Mesenchymal stem cell (in vitro differentiated cells and primary cell): Measurements from ENCODE around the gene CCDC9.

ENCODE experiments used
- DNase-seq: peaks from one replicate; pipeline ENCODE4 v3.0.0-alpha.2; 2013
- H2AFZ ChIP-seq: one replicate; pipeline ENCODE4 v1.6.1; 2013; ENCODE audit warnings: low read depth, mild to moderate bottlenecking, control low read depth, inconsistent platforms, low read length, moderate library complexity
- H2AK5ac ChIP-seq: 2 replicates; pipeline ENCODE4 v1.6.1; 2013; ENCODE audit warnings: low read length, moderate library complexity, mild to moderate bottlenecking, inconsistent platforms; ENCODE audit not compliant: severe bottlenecking
- H2BK120ac ChIP-seq: one replicate; pipeline ENCODE4 v1.6.1; 2013; ENCODE audit warnings: low read depth, mild to moderate bottlenecking, inconsistent platforms, low read length, moderate library complexity
- H2BK12ac ChIP-seq, 2 experiments: one replicate each; pipeline ENCODE4 v1.6.1; 2013; ENCODE audit warnings: inconsistent platforms in 2 of 2, low read length in 2 of 2, mild to moderate bottlenecking in 2 of 2, moderate library complexity in 2 of 2, control low read depth in 1 of 2
- H2BK15ac ChIP-seq: one replicate; pipeline ENCODE4 v1.6.1; 2013; ENCODE audit warnings: mild to moderate bottlenecking, low read depth, inconsistent platforms; ENCODE audit not compliant: poor library complexity, severe bottlenecking
- H2BK5ac ChIP-seq: 2 replicates; pipeline ENCODE4 v1.6.1; 2013; ENCODE audit warnings: low read depth, mild to moderate bottlenecking, low read length, control low read depth, inconsistent platforms; ENCODE audit not compliant: poor library complexity, severe bottlenecking
- H3K14ac ChIP-seq, 2 experiments: one replicate each; pipeline ENCODE4 v1.6.1; 2013; ENCODE audit warnings: inconsistent platforms in 2 of 2, low read length in 2 of 2, control low read depth in 1 of 2, mild to moderate bottlenecking in 1 of 2, moderate library complexity in 1 of 2
- H3K18ac ChIP-seq, 2 experiments: one replicate each; pipeline ENCODE4 v1.6.1; 2013; ENCODE audit warnings: inconsistent platforms in 2 of 2, low read length in 2 of 2, control low read depth in 1 of 2, low read depth in 1 of 2, mild to moderate bottlenecking in 1 of 2
- H3K23ac ChIP-seq, 2 experiments: one replicate each; pipeline ENCODE4 v1.6.1; 2013; ENCODE audit warnings: inconsistent platforms in 2 of 2, low read length in 2 of 2, mild to moderate bottlenecking in 2 of 2, moderate library complexity in 2 of 2, control low read depth in 1 of 2
- H3K27ac ChIP-seq: 2 replicates; pipeline ENCODE4 v1.5.1; 2013; ENCODE audit warnings: mild to moderate bottlenecking, moderate library complexity, low read length, control low read depth, inconsistent platforms; ENCODE audit not compliant: poor library complexity, severe bottlenecking
- H3K27me3 ChIP-seq, 2 experiments: 2 replicates each; pipeline versions ENCODE4 v1.6.1 to v1.7.0; 2013; ENCODE audit warnings: low read length in 2 of 2, mild to moderate bottlenecking in 2 of 2, moderate library complexity in 2 of 2, control low read depth in 1 of 2, inconsistent platforms in 1 of 2; ENCODE audit not compliant: control insufficient read depth in 1 of 2, insufficient read depth in 1 of 2
- H3K36me3 ChIP-seq, 2 experiments: 2 replicates each; pipeline versions ENCODE4 v1.6.1 to v1.7.0; 2013; ENCODE audit warnings: low read length in 2 of 2, control low read depth in 1 of 2, inconsistent platforms in 1 of 2, low read depth in 1 of 2, mild to moderate bottlenecking in 1 of 2; ENCODE audit not compliant: insufficient read depth in 2 of 2, control insufficient read depth in 1 of 2
- H3K4ac ChIP-seq, 2 experiments: one replicate each; pipeline ENCODE4 v1.6.1; 2013; ENCODE audit warnings: inconsistent platforms in 2 of 2, low read length in 2 of 2, mild to moderate bottlenecking in 2 of 2, moderate library complexity in 2 of 2, control low read depth in 1 of 2, low read depth in 1 of 2
- H3K4me1 ChIP-seq: 2 replicates; pipeline ENCODE4 v1.6.1; 2013; ENCODE audit warnings: low read depth, low read length, control low read depth; ENCODE audit not compliant: control insufficient read depth, insufficient read depth
- H3K4me2 ChIP-seq: 2 replicates; pipeline ENCODE4 v1.6.1; 2013; ENCODE audit warnings: low read length, mild to moderate bottlenecking, inconsistent platforms; ENCODE audit not compliant: poor library complexity, severe bottlenecking
- H3K4me3 ChIP-seq, 2 experiments: 2 replicates each; pipeline versions ENCODE4 v1.5.1 to v1.7.0; 2013; ENCODE audit warnings: low read length in 2 of 2, mild to moderate bottlenecking in 2 of 2, control low read depth in 1 of 2, low read depth in 1 of 2; ENCODE audit not compliant: insufficient read depth in 1 of 2
- H3K79me1 ChIP-seq: replicated peaks from 2 replicates; pipeline ENCODE4 v1.6.1; 2013; ENCODE audit warnings: mild to moderate bottlenecking, control low read depth, low read length, inconsistent platforms; ENCODE audit not compliant: poor library complexity, severe bottlenecking
- H3K9ac ChIP-seq: 2 replicates; pipeline ENCODE4 v1.7.0; 2013; ENCODE audit warnings: mild to moderate bottlenecking, low read length, moderate library complexity
- H3K9me3 ChIP-seq: 2 replicates; pipeline ENCODE4 v1.7.0; 2013; ENCODE audit warnings: mild to moderate bottlenecking, low read length; ENCODE audit not compliant: control insufficient read depth
- H4K8ac ChIP-seq: one replicate; pipeline ENCODE4 v1.6.1; 2013; ENCODE audit warnings: inconsistent platforms, mild to moderate bottlenecking, low read length, moderate library complexity
- H4K91ac ChIP-seq: one replicate; pipeline ENCODE4 v1.6.1; 2013; ENCODE audit warnings: mild to moderate bottlenecking, low read length, inconsistent platforms
- WGBS: methylation state at CpG from one replicate; pipeline ENCODE4 v1.1.7; 2013; ENCODE audit warnings: mixed read lengths; 5-methylcytosine and 5-hydroxymethylcytosine counted together

The CCDC9 gene

GRCh38 chr19:47253970-47254369 is 2.4 kb upstream of the CCDC9 start:
- peak overlapping the region; percentile 60 for H2BK5ac ChIP-seq
- H2BK120ac ChIP-seq = no peak overlapping the region
- peak overlapping the region; percentile 3 to 98 for H2BK12ac ChIP-seq
- 89% methylated on average over 4 of the region's 5 CpGs for WGBS
- H3K23ac ChIP-seq = no peak overlapping the region
- H3K27me3 ChIP-seq = no peaks in the 10 kb centered on the region
- H2BK15ac ChIP-seq = peak overlapping the region; percentile 55
- peak overlapping the region in 1 of 2 experiments; percentile 17 for H3K18ac ChIP-seq
- peak overlapping the region in 1 of 2 experiments; percentile 5 for H3K4ac ChIP-seq
- H3K27ac ChIP-seq = peak overlapping the region; percentile 98
- peak overlapping the region; percentile 49 for H3K9ac ChIP-seq
- H4K8ac ChIP-seq = no peak overlapping the region
- peak overlapping the region; percentile 92 for H2AK5ac ChIP-seq
- H3K79me1 ChIP-seq = peaks cover 6% of the 10 kb centered on the region
- no peak overlapping the region for H3K4me3 ChIP-seq
- H3K9me3 ChIP-seq = no peaks in the 10 kb centered on the region
- H2AFZ ChIP-seq = no peak overlapping the region
- H4K91ac ChIP-seq = no peak overlapping the region
- DNase-seq = no peak
- no peak overlapping the region for H3K4me2 ChIP-seq
- H3K36me3 ChIP-seq = peaks cover 6 to 7% of the 10 kb centered on the region in 2 experiments
- H3K14ac ChIP-seq = peak overlapping the region in 1 of 2 experiments; percentile 23
- peaks cover 31% of the 10 kb centered on the region for H3K4me1 ChIP-seq

- 1% methylated on average over 37 of the region's 52 CpGs for WGBS
- H3K4me2 ChIP-seq = no peak overlapping the region
- peaks cover 33% of the 10 kb centered on the region for H3K4me1 ChIP-seq
- no peaks in the 10 kb centered on the region for H3K27me3 ChIP-seq
- peak overlapping the region; percentile 54 for H2BK5ac ChIP-seq
- H3K36me3 ChIP-seq = peaks cover 32% of the 10 kb centered on the region in 2 experiments
- peak overlapping the region; percentile 64 to 95 for H3K4me3 ChIP-seq
- no peak overlapping the region for H3K14ac ChIP-seq
- H2AK5ac ChIP-seq = no peak overlapping the region
- H3K9ac ChIP-seq = peak overlapping the region; percentile 97
- peak overlapping the region; percentile 85 for H2BK15ac ChIP-seq
- no peaks in the 10 kb centered on the region for H3K9me3 ChIP-seq
- H3K23ac ChIP-seq = no peak overlapping the region
- H4K8ac ChIP-seq = no peak overlapping the region
- DNase-seq = peak; percentile 99
- H3K79me1 ChIP-seq = peaks cover 22% of the 10 kb centered on the region
- H2AFZ ChIP-seq = no peak overlapping the region
- no peak overlapping the region for H2BK12ac ChIP-seq
- no peak overlapping the region for H3K4ac ChIP-seq
- peak overlapping the region; percentile 42 for H3K27ac ChIP-seq
- H4K91ac ChIP-seq = no peak overlapping the region
- H2BK120ac ChIP-seq = peak overlapping the region; percentile 83
- H3K18ac ChIP-seq = no peak overlapping the region
Observed at GRCh38 chr19:47256693-47257410, 527 bp downstream of the CCDC9 start.

- no peak for DNase-seq
- H3K36me3 ChIP-seq = peaks cover 36 to 40% of the 10 kb centered on the region in 2 experiments
- H3K9me3 ChIP-seq = no peaks in the 10 kb centered on the region
- H3K4me1 ChIP-seq = peaks cover 31% of the 10 kb centered on the region
- peak overlapping the region; percentile 62 for H4K8ac ChIP-seq
- peak overlapping the region; percentile 86 to 87 for H3K18ac ChIP-seq
- H4K91ac ChIP-seq = peak overlapping the region; percentile 82
- peak overlapping the region; percentile 98 for H3K27ac ChIP-seq
- WGBS = 5% methylated on average over 29 of the region's 29 CpGs
- H2BK15ac ChIP-seq = peak overlapping the region; percentile 29
- peak overlapping the region; percentile 86 for H3K4me2 ChIP-seq
- peak overlapping the region in 1 of 2 experiments; percentile 70 for H2BK12ac ChIP-seq
- H3K4me3 ChIP-seq = peak overlapping the region; percentile 60 to 87
- peak overlapping the region; percentile 73 for H2BK120ac ChIP-seq
- peak overlapping the region; percentile 75 for H2BK5ac ChIP-seq
- H3K23ac ChIP-seq = no peak overlapping the region
- H3K4ac ChIP-seq = peak overlapping the region; percentile 86 to 90
- H3K9ac ChIP-seq = peak overlapping the region; percentile 93
- H3K14ac ChIP-seq = peak overlapping the region in 1 of 2 experiments; percentile 26
- H3K79me1 ChIP-seq = peaks cover 25% of the 10 kb centered on the region
- no peak overlapping the region for H2AFZ ChIP-seq
- H3K27me3 ChIP-seq = no peaks in the 10 kb centered on the region
- H2AK5ac ChIP-seq = peak overlapping the region; percentile 72
Observed at GRCh38 chr19:47257411-47258169, 1.3 kb downstream of the CCDC9 start.

- peak overlapping the region; percentile 98 for H3K27ac ChIP-seq
- H3K18ac ChIP-seq = no peak overlapping the region
- H3K4ac ChIP-seq = no peak overlapping the region
- no peak for DNase-seq
- H4K8ac ChIP-seq = no peak overlapping the region
- WGBS = 91% methylated on average over 9 of the region's 9 CpGs
- no peak overlapping the region for H2BK12ac ChIP-seq
- H2AFZ ChIP-seq = no peak overlapping the region
- H4K91ac ChIP-seq = no peak overlapping the region
- H3K79me1 ChIP-seq = peaks cover 25% of the 10 kb centered on the region
- peaks cover 43 to 44% of the 10 kb centered on the region in 2 experiments for H3K36me3 ChIP-seq
- peaks cover 26% of the 10 kb centered on the region for H3K4me1 ChIP-seq
- H3K14ac ChIP-seq = no peak overlapping the region
- no peak overlapping the region for H3K23ac ChIP-seq
- no peaks in the 10 kb centered on the region for H3K27me3 ChIP-seq
- peak overlapping the region in 1 of 2 experiments; percentile 87 for H3K4me3 ChIP-seq
- peak overlapping the region; percentile 39 for H2BK120ac ChIP-seq
- H3K9ac ChIP-seq = peak overlapping the region; percentile 93
- H3K9me3 ChIP-seq = no peaks in the 10 kb centered on the region
- H2AK5ac ChIP-seq = peak overlapping the region; percentile 71
- no peak overlapping the region for H3K4me2 ChIP-seq
- H2BK15ac ChIP-seq = no peak overlapping the region
- no peak overlapping the region for H2BK5ac ChIP-seq
Observed at GRCh38 chr19:47258434-47258833, 2.1 kb downstream of the CCDC9 start.
